ENCODE results near the gene LMF2. TPM values are rescaled to one million over a fixed set of nuclear protein-coding genes. Genes with fewer than 3 reads are reported as not detected.
"Not testable (repeated sequence)": the region's sequence is repeated elsewhere in the genome, so short reads cannot be mapped to it uniquely, and the experiment has no call there.

Gene LMF2
- polyA plus RNA-seq, 4 donors: 30.3 to 73.2 (median 55.4) TPM

DNA sequence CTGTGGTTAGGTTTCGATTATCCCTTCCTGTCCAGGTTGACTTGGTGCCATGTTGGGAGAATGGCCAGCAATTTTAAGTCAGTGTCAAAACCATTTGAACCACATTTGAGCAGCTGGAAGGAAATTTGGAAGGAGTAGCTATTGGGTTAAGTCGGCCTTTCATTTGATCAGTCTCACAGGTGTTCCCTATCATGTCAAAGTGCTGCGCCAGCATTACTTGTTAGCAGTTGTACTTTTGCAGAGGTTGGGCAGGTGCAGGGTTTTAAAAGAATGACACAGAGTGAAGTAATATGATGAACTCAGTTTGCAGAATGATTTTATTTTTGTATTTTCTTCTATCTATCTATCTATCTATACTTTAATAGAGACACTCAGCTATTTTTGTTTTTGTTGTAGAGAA lies 28.7 kb upstream of the LMF2 start:
- no peak for DNase-seq (ENCODE audit: low read depth in 4 of 4, low spot score in 2 of 4)

DNA sequence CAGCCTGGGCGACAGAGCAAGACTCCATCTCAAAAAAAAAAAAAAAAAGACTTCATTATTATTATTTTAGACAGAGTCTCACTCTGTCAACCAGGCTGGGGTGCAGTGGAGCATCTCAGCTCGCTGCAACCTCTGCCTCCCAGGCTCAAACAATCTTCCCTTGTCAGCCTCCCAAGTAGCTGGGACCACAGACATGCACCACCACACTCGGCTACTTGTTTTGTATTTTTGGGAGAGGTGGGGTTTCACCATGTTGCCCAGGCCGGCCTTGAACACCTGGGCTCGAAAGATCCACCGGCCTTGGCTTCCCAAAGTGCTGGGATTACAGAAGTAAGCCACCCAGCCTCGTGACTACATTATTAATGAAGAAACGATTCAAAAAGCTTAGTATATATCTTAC lies 27.6 kb upstream of the LMF2 start:
- DNase-seq (ENCODE audit: low read depth in 4 of 4, low spot score in 2 of 4): no peak

DNA sequence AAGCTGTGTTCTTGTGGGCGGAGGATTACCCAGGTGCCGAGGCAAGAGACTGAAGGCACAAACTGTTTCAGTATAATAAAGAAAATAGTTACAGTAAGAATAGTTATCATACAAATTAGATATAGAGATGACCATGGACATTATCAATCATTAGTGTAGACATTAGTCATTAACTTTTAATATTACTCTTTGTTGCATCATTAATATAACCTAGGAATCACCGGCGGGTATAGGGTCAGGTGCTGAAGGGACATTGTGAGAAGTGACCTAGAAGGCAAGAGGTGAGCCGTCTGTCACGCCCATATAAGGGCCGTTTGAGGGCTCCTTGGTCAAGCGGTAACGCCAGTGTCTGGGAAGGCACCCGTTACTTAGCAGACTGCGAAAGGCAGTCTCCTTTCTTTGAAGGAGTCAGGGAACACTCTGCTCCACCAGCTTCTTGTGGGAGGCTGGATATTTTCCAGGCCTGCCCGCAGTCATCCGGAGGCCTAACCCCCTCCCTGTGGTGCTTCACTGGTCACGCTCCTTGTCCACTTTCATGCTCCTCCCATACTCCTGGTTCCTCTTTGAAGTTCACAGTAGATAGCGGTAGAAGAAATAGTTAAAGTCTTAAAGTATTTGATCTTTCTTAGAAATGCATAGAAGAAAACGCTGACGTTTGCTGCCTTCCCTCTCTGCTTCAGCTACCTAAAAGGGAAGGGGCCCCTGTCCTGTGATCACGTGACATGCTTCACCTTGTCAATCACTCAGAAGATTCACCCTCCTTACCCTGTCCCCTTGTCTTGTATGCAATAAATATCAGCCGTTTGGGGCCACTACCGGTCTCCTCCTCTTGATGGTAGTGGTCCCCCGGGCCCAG lies 26.6 kb upstream of the LMF2 start:
- not testable (repeated sequence) for DNase-seq (ENCODE audit: low read depth in 4 of 4, low spot score in 2 of 4)

DNA sequence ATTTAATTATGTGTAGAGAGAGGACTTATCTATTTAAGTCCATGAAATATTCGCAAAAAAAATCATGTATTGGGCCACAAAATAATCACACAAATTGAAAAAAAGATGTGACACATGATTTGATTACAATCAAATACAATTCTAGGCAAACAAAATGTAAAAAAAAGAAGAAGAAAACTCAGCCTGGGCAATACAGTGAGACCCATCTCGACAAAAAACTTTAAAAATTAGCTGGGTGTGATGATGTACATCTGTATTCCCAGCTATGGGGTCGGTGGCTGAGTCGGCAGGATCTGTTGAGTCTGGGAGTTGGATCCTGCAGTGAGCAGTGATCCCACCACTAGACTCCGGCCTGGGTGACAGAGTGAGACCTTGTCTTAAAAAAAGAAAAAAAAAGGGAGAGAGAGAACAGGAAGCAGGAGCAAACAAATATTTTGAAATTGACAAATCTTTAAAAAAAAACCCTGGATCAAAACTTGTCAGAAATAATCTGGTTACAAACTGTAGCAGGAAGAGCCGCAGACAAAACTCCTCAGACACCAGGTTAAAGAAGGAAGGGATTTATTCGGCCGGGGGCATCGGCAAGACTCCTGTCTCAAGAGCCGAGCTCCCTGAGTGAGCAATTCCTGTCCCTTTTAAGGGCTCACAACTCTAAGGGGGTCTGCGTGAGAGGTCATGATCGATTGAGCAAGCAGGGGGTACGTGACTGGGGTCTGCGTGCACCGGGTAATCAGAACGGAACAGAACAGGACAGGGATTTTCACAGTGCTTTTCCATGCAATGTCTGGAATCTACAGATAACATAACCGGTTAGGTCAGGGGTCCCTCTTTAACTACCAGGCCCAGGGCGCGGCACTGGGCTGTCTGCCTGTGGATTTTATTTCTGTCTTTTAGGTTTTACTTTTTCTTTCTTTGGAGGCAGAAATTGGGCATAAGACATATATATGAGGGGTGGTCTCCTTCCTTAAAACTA lies 25.6 kb upstream of the LMF2 start:
- no peak for DNase-seq (ENCODE audit: low read depth in 4 of 4, low spot score in 2 of 4)

DNA sequence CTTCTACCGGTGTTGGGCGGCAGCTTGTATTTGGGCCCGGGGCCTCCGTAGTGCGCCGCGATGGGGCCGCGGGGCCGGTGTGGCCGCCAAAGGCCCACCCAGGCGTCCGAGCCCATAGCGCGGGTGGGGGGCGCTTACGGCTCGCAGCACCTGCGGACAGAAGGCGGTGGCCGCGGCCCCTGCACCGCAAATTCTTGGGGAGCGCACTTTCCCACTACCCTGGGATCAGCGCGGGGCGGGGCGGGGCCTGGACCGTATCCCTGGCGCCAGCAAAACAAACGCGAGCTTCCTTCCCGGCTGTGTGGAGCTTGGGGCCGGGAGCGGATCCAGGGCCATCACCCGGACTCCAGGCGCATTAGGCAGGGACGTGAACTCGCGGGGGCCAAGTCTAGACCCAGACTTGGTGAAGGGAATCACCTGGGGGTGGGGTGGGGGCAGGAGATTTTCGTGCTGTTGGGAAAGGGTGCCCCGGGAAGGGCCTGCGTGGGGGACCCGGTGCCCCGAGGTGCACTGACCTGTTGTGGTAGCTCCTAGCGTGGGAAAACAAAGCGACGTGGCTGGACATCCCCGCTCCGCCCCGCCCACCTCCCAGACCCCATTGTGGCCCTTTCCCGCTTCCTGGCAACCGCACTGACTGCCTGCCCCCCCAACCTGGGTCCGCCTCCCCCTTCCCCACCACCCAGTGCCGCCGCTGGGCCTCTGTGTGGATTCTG lies 24.6 kb upstream of the LMF2 start:
- no peak for DNase-seq (ENCODE audit: low read depth in 4 of 4, low spot score in 2 of 4)

DNA sequence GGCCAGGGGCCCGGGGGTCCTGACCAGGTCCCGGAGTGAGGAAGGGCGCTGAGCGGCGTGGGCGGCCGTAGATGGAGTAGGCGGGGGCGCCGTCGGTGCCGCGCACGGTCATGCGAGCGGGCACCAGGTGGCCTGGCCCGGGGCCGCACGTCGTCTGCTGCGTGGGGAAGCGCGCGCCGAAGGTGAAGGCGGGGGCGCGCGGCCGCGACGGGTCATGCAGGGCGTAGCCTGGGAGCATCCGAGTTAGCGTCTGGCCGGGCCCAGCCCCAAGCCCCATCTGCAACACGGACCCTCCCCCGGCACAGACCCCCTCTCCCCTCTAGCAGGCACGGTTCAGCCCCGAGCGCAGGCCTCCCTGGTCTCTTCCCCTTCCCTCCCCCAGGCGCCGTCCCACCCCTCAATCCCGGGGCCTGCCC lies 24.1 kb upstream of the LMF2 start:
- no peak for DNase-seq (ENCODE audit: low read depth in 4 of 4, low spot score in 2 of 4)

DNA sequence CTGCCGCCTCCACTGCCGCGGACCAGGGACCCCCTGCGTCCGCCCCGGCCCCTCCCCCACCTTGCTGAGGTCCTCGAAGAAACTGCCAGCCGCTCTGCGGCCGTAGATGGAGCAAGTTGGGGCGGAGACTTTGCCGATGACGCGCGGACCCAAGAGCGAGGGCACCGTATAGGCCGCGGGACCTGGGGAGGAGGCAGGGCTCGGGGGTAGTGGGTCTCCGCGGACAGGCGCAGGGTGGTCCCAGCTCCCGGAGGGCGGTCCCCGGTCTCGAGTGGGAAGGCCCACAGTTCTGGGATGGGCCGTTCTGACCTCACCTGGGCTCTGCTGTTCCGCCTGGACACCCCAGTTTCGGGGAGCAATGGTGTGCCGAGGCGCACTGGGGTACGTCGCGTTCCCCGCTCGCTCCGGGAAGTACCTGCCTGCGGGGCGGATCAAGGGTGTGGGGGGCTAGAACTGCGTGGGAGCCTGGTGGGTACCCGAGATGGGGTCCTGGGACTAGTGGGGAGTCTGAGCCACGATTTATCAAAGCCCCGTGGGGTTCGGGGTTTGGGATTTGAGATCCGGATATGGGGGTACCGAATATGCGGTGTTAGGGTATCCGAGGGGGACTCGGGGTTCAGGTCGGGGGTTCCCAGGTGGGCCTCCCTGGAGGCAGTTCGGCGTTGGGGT lies 23.5 kb upstream of the LMF2 start:
- DNase-seq (ENCODE audit: low read depth in 4 of 4, low spot score in 2 of 4): no peak

DNA sequence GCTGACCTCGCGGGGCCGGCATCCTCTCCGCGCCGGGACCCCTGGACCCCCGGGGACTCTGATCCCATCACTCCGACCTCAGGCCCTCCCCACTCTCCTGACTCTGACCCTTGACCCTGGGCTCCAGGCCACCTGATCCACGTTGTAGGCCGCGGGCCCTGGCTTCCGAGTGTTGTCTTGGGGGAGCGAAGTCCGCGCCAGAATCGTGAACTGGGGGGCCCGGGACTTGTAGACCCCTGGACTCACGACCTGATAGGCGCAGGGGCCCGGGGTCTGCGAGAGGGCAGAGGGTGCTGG lies 23.0 kb upstream of the LMF2 start:
- no peak for DNase-seq (ENCODE audit: low read depth in 4 of 4, low spot score in 2 of 4)

DNA sequence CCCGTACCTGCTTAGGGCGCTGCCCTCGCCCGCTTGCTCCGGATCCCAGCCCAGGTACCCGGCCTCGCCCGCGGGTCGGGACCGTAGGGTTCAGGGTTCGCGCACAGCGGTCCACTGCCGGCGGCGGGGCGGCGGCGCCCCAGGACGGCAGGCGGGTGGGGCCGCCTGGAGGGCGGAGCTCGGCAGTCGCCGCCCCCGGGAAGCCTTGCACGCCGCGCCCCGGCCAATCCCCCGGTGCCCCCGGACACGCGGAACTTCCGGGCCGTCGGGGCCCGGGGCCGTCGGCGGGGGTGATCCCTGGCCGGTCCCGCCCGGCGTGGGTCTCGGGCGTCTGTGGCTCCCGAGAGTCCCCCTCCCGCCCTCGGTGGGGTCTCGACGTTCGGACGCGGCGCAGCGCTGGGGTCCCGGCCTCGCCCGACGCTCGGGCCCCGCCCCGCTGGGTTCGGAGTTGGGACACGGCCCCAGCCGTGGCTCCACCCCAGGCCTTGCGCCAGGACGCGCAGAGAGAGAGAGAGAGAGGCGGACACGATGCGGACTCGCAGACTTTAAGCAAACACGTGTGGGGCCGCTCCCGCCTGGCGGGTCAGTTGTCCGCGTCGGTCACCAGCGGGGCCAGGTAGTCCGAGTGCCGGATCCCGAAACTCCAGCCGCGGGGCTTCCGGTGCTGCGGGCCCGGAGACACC lies 22.5 kb upstream of the LMF2 start, which contains the start of gene TYMP:
Gene TYMP (minus strand): TSS at position 116 of the 683 bp plus-strand sequence. CDS start 303 bp downstream, outside the sequence.
- DNase-seq (ENCODE audit: low read depth in 4 of 4, low spot score in 2 of 4): no peak

DNA sequence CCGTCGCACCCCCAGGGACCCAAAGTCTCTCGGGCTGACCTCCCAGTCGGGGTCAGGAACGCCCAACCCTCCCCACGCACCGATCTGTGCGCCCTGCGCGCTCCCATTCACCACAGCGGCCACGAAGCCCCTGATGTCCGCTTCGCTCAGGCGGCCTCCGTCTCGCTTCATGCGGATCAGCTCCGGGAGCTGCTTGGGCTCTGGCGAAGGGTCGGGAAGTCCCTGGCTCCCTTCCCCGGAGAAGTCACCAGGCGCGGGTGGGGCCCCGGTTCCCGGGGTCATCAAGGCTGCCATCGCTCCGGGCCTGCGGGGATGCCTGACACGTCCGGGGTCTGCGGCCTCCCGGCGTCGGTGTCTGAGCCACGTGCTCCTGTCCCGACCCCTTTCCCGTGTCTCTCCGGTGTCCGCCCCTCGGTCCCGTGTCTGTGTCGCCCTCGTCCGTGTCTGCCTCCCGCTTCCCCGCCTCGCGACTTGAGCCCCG lies 22.0 kb upstream of the LMF2 start:
- DNase-seq (ENCODE audit: low read depth in 4 of 4, low spot score in 2 of 4): no peak

DNA sequence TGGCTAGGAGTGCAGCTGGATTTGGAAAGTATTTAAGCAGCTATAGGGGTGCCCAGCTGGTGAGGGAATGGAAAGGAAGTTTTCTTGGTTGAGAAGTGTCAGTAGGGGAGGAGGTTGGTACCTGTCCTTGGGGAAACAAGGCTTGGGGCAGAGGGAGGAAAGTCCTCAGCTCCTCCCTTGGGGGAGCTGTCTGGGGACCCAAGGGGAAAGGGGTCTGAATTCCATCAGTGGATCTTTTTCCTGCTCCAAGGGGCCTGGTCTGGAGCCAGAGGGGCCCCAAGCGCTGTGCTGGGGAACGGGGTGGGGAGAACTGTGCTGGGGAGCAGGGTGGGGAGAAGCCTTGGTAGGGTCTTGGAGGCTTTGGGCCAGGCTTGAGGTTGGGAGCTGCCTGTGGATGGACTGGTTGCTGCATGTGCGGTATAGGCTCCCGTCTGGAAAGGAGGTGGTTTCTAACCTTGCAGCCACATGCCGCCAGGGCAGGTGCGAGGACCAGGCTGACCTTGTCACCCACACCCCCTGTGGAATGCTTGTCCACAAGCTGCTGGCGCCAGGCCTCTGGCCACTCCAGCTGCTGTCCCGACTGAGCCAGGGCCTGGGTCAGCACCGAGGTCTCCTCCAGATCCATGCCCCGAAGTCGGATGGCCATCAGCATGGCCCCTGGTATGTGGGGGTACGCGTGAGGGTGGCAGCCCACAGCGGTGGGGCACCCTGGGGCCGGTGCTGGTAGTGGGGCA lies 21.3 kb upstream of the LMF2 start:
- no peak for DNase-seq (ENCODE audit: low read depth in 4 of 4, low spot score in 2 of 4)

DNA sequence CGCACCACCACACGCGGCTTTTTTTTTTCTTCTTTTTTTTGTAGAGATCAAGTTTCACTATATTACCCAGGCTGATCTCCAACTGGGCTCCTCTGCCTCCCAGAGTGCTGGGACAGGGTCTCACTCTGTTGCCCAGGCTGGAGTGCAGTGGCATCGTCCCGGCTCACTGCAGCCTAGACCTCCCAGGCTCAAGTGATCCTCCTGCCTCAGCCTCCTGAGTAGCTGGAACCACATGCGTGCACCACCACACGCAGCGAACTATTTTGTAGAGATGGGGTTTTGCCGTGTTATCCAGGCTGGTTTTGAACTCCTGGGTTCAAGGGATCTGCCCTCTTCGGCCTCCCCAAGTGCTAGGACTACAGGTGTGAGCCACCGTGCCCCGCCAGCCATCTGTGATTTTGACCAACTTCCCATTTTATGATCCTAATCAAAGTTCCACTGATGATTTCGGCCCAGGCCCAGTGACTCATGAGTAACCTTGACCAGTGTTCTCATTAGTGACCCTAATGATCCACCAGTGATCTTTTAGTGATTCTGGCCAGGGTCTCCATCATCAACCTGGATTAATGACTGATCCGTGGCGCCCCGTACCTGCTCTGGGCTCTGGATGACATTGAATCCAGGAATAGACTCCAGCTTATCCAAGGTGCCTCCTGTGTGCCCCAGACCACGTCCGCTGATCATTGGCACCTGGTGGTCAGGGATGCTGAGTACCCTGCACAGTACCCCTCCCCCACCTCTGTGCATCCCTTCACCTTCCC lies 20.6 kb upstream of the LMF2 start:
- DNase-seq (ENCODE audit: low read depth in 4 of 4, low spot score in 2 of 4): no peak

DNA sequence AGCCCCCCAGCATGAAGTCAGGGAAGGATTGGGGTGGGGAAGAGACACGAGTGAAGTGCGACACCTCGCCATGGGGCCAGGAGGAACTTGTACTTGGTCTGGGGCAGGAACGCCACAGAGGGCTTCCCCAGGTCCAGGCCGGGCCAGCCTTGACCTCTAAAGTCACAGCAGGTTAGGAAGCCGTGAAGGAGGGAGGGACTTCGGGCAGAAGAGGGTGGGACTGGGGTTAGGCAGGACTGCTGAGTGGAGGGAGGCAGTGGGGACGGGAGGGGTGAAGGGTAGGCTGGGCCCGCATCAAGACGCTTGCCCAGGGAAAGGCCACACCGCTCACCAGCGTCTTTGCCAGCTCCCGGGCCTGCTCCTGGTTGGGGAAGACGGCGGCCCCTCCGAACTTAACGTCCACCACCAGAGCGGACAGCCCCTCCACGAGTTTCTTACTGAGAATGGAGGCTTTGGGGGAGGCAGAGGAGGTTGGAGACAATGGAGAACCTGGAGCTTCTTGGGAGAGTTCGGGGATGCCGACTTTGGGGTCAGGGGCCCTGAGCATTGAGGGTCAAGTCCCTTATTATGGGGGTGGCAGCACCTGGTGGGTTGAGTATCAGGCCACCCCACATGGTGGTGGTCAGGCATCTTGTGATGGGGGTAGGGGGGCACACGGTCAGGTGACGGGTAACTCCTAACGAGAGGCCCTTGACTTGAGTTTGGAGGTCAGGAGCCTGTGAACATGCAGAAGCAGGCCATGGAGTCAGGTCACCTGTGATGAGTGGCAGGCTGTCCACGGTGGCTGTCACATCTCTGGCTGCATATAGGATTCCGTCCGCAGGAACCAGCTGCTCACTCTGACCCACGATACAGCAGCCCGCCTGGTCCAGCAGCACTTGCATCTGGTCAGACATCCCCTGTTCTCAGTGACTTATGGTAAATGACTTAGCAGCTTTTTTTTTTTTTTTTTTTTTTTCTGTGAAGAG lies 19.6 kb upstream of the LMF2 start:
- no peak for DNase-seq (ENCODE audit: low read depth in 4 of 4, low spot score in 2 of 4)

DNA sequence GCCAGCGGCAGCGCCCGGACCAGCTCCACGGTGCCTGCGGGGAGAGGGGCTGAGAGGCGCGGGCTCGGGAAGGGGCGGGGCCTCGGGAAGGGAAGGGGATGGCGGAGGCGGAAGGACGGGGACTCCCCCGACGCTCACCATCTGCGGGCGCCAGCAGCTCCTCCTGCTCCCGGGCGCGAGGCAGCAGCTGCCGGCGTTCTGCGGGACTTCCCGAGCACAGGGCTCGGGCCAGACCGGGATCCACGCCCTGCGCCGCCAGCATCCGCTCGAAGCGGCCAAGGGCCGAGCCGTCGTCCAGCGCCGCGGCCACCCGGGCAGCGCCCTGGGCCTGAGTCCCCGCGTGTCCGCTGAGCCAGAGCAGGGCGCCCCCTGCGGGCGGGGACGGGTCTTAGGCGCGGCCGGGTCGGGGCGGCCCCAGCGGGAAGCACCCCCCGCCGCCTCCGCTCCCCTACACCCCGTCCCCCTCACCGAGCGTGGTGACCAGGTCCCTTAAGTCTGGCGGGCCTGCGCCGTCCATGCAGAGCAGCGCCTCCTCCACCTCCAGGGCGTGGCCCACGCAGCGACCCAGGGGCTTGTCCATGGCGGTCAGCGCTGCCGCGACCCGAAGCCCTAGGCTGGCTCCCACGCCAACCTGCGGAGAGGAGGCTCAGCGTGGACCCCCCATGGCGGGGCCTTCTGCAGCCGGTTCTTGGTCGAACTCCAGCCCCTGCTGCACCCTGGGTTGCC lies 18.8 kb upstream of the LMF2 start:
- peak in 2 of 4 donors; percentile 56 to 59 for DNase-seq (ENCODE audit: low read depth in 4 of 4, low spot score in 2 of 4)

DNA sequence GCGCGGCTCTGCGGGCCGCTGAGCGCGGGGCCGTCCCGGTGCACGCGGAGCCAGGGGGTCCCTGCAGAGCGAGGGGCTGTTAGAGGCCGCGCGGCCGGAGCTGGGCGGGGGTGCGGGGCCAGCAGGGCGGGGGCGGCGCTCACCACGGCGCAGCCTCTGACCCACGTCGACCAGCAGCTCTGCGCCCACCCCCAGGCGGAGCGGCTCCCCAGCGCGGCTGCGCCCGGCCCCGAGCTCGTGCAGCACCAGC lies 18.3 kb upstream of the LMF2 start:
- DNase-seq (ENCODE audit: low read depth in 4 of 4, low spot score in 2 of 4): no peak

DNA sequence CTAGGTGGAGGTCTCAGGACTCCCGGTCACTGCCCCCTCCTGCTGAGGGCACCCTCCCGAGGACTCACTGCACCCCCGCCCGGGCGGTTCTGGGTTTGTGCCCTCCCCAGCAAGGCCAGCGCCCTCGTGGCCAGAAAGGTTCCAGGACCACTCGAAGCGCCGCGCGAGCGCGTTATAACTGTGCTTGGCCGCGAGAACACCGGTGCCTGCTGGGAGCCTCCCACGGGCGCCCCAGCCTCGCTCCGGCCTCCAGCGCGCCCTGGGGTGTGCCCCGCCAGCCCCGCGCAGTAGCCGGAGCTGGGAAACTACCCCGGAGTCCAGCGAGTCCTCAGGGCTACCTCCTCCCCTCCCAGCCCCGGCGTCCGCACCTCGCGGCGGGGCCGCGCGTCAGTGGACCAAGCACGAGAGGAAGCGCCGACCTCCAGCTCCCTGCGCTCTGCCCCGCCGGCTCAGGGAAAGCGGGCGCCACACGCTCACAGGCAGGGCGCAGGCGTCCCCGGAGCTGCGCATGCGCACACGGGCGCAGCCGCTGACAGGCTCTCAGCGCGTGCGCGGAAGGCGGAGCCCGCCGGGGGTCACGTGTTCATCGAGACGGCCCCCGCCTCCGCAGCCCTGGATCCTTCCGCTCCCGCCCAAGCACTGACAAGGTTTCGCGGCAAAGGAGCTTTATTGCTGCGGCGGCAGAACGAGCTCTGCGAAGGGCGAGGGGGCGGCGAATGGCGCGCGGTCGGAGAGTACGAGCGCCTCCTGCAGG lies 17.8 kb upstream of the LMF2 start, which contains the start of gene SCO2:
Gene SCO2 (minus strand): TSS at position 495 of the 754 bp plus-strand sequence. CDS start 1,187 bp downstream, outside the sequence.
- peak; percentile 92 to 95 (median 94) for DNase-seq (ENCODE audit: low read depth in 4 of 4, low spot score in 2 of 4)

Data from left renal cortex interstitium (tissue), 4 donors.